ENCODE results near the gene SDSL. TPM values are rescaled to one million over a fixed set of nuclear protein-coding genes. Genes with fewer than 3 reads are reported as not detected.
A peak's percentile ranks its signal among the peaks of the same experiment; 100 is the strongest.

The SDSL gene, protein sequence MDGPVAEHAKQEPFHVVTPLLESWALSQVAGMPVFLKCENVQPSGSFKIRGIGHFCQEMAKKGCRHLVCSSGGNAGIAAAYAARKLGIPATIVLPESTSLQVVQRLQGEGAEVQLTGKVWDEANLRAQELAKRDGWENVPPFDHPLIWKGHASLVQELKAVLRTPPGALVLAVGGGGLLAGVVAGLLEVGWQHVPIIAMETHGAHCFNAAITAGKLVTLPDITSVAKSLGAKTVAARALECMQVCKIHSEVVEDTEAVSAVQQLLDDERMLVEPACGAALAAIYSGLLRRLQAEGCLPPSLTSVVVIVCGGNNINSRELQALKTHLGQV
- total RNA-seq (2014; rRNA removed; shearing (Covaris generic)) (5.1 and 6.3 TPM in 2 replicates), polyA plus RNA-seq (2016; fragmentation: Nextera tagmentation; extraction: Ambion mirVana) (13.4 and 14.6 TPM in 2 replicates)

DNA sequence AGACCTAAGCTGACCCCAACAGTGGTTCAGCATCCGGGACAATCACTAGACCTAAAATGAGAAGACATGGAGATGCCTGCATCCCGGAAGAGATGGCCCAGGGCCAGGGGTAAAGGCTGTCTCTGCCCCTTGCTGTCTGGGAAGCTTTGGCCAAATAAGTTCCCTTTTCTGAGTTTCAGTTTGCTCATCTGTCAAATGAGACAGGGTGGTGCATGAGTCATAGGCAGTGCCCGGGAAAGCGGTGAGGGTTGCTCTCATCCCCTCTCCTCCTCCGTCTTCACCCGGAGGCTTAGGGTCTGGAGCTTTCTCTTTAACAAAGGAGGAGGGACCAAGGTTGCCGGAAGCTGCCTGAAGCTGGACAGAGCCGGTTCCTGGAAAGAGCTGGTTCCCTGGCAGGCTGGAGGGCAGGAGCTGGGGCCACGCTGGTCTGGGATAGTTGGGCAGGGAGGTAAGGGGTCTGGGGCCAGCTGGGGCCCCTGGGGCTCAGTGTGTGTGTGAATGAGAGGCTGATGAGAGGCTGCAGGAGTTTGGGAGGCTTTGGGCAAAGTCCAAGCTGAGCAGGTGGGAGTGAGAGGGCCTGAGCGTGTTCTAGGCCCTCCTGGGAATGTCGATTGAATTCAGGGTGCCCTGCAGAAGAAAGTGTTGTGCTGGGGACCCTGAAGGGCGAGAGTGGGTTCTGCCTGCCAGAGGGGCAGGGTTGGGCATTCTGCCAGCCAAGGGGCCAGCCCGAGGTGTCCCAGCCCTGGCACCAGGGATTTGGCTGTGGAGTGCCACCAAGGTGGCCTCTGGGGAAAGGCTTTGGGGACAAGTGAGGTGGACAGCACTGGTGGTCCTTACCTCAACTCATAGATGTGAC is at the start of gene SDSL:
Gene SDSL (plus strand): TSS at position 351 of the 856 bp plus-strand sequence. CDS start 5,603 bp downstream, outside the sequence.
- peak; percentile 89 for DNase-seq
- H3K9me3 ChIP-seq (ENCODE audit: low read depth) = no peaks in the 10 kb centered on the region
- peak within 1 kb of the TSS; percentile 77 for H2AFZ ChIP-seq
- in situ Hi-C loops (cut with MboI) = loop anchor here (10.0 kb wide), 1 partner anchor 227 kb away; no protein-coding TSS in a partner anchor
- peak within 1 kb of the TSS; percentile 78 for H3K4me3 ChIP-seq
- 3 to 4% methylated on average over 12 to 13 of the region's 13 CpGs for WGBS, 2 experiments (ENCODE audit: low coverage in 1 of 2, low lambda C conversion rate in 2 of 2, missing lambda C conversion rate in 2 of 2)
- no peak for TF ChIP-seq EZH2 (IDR thresholded peaks at IDR 0.05; ENCODE audit: insufficient read depth, poor library complexity, severe bottlenecking)
- no peak for TF ChIP-seq EZH2phosphoT487 (IDR thresholded peaks at IDR 0.05; ENCODE audit: insufficient read depth, low read depth)
- H3K36me3 ChIP-seq (ENCODE audit: low read depth) = no peaks in the 10 kb centered on the region
- no peaks in the 10 kb centered on the region for H3K27me3 ChIP-seq (replicated peaks; ENCODE audit: insufficient read depth)
- no peaks in the 10 kb centered on the region for H4K20me1 ChIP-seq (ENCODE audit: insufficient read depth)
- 0 out of 2 replicates have a peak, but pooled peaks cover 5% of the 10 kb centered on the region for H3K4me1 ChIP-seq (ENCODE audit: insufficient read depth)
- no peaks in the 10 kb centered on the region for H3F3A ChIP-seq (ENCODE audit: insufficient read depth)
- peak within 1 kb of the TSS; percentile 87 for H3K9ac ChIP-seq
- H3K79me2 ChIP-seq (ENCODE audit: insufficient read depth) = no peaks in the 10 kb centered on the region
- H3K4me2 ChIP-seq (ENCODE audit: unreplicated experiment) = peak within 1 kb of the TSS; percentile 91
- H3K9me2 ChIP-seq (ENCODE audit: insufficient read depth) = no peaks in the 10 kb centered on the region
- peak within 1 kb of the TSS; percentile 5; the same call in 1 of the 2 replicates for H3K27ac ChIP-seq

DNA sequence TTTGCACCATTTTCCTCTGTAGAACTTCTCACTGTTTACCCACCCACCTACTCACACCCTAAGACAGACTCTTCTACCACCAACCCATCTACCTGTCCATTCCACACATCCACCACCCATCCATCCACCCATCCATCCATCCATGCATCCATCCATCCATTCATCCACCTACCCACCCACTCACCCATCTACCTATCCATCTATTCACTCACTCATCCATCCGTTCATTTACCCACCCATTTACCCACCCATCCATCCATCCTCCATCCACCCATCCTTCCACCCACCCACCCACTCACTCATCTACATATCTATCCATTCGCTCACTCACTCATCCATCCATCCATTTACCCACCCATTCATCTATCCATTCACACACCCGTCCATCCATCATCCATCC is 48.7 kb upstream of the SDSL start:
- in situ Hi-C loops (cut with MboI) = no loop called here
- no peaks in the 10 kb centered on the region for H4K20me1 ChIP-seq (ENCODE audit: insufficient read depth)
- H3K4me2 ChIP-seq (ENCODE audit: unreplicated experiment) = no peak overlapping the region
- H3K9ac ChIP-seq = no peak overlapping the region
- no peaks in the 10 kb centered on the region for H3K36me3 ChIP-seq (ENCODE audit: low read depth)
- H2AFZ ChIP-seq = no peak overlapping the region
- no peaks in the 10 kb centered on the region for H3K79me2 ChIP-seq (ENCODE audit: insufficient read depth)
- no peak overlapping the region for H3K4me3 ChIP-seq
- no peaks in the 10 kb centered on the region for H3K9me2 ChIP-seq (ENCODE audit: insufficient read depth)
- H3F3A ChIP-seq (ENCODE audit: insufficient read depth) = no peaks in the 10 kb centered on the region
- H3K27ac ChIP-seq = no peak overlapping the region
- 95% methylated on average over 3 of the region's 3 CpGs; no CpG with 5 or more reads in 1 of the 2 experiments for WGBS, 2 experiments (ENCODE audit: low coverage in 1 of 2, low lambda C conversion rate in 2 of 2, missing lambda C conversion rate in 2 of 2)
- no peaks in the 10 kb centered on the region for H3K27me3 ChIP-seq (replicated peaks; ENCODE audit: insufficient read depth)
- TF ChIP-seq EZH2phosphoT487 (IDR thresholded peaks at IDR 0.05; ENCODE audit: insufficient read depth, low read depth) (no peak), EZH2 (IDR thresholded peaks at IDR 0.05; ENCODE audit: insufficient read depth, poor library complexity, severe bottlenecking) (no peak)
- no peaks in the 10 kb centered on the region for H3K9me3 ChIP-seq (ENCODE audit: low read depth)
- no peaks in the 10 kb centered on the region for H3K4me1 ChIP-seq (ENCODE audit: insufficient read depth)
- DNase-seq = no peak

DNA sequence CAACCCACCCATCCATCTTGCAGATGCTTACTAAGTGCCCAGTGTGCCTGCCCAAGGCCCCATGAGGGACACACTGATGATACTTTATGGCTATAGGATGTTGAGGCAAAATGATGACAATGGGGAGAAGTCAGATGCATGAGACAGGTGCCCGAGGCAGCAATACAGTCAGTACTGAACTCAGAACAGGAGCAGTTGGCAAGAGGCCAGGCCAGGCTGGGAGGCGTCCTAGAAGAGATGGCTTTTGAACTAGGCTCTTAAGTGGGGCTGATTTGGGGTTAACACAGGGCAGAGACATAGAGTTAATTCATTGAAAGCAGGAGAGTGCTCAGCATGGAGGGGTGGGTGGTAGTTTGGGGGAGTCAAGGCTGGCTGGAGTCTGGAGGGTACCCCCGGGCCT is 48.2 kb upstream of the SDSL start:
- no peaks in the 10 kb centered on the region for H3K79me2 ChIP-seq (ENCODE audit: insufficient read depth)
- H3K4me1 ChIP-seq (ENCODE audit: insufficient read depth) = no peaks in the 10 kb centered on the region
- H3K9ac ChIP-seq = no peak overlapping the region
- H4K20me1 ChIP-seq (ENCODE audit: insufficient read depth) = no peaks in the 10 kb centered on the region
- H3K36me3 ChIP-seq (ENCODE audit: low read depth) = no peaks in the 10 kb centered on the region
- no peaks in the 10 kb centered on the region for H3F3A ChIP-seq (ENCODE audit: insufficient read depth)
- in situ Hi-C loops (cut with MboI) = no loop called here
- WGBS, 2 experiments (ENCODE audit: low coverage in 1 of 2, low lambda C conversion rate in 2 of 2, missing lambda C conversion rate in 2 of 2) = 84 to 90% methylated on average over 3 of the region's 3 CpGs
- H3K4me3 ChIP-seq = no peak overlapping the region
- H3K9me2 ChIP-seq (ENCODE audit: insufficient read depth) = no peaks in the 10 kb centered on the region
- H3K4me2 ChIP-seq (ENCODE audit: unreplicated experiment) = no peak overlapping the region
- no peak overlapping the region for H3K27ac ChIP-seq
- H3K27me3 ChIP-seq (replicated peaks; ENCODE audit: insufficient read depth) = no peaks in the 10 kb centered on the region
- no peak for DNase-seq
- TF ChIP-seq EZH2phosphoT487 (IDR thresholded peaks at IDR 0.05; ENCODE audit: insufficient read depth, low read depth) (no peak), EZH2 (IDR thresholded peaks at IDR 0.05; ENCODE audit: insufficient read depth, poor library complexity, severe bottlenecking) (no peak)
- no peak overlapping the region for H2AFZ ChIP-seq
- H3K9me3 ChIP-seq (ENCODE audit: low read depth) = no peaks in the 10 kb centered on the region

DNA sequence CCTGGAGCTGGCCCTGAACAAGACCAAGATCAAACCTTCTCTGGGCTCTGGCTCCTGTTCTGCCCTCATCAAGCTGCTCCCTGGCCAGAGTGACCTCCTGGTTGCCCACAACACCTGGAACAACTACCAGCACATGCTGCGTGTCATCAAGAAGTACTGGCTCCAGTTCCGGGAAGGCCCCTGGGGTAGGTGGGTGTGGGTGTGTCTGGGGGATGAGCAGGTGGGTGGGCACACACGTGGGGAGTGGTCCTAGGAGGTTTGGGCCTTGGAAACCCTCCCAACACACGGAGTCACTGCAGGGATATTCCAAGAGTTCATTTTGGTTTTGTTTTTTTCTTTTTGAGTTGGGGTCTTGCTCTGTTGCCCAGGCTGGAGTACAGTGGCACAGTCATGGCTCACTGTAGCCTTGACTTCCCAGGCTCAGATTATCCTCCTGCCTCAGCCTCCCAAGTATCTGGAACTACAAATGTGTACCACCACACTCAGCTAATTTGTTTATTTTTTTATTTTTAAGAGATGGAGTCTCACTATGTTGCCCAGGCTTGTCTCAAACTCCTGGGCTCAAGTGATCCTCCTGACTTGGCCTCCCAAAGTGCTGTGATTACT is 47.3 kb upstream of the SDSL start:
- Histone ChIP-seq H3K9ac (no peak overlapping the region), H3K36me3 (ENCODE audit: low read depth) (no peaks in the 10 kb centered on the region), H3K27me3 (replicated peaks; ENCODE audit: insufficient read depth) (no peaks in the 10 kb centered on the region), H3K27ac (no peak overlapping the region), H3K4me3 (no peak overlapping the region), H2AFZ (no peak overlapping the region), H4K20me1 (ENCODE audit: insufficient read depth) (no peaks in the 10 kb centered on the region), H3K9me2 (ENCODE audit: insufficient read depth) (no peaks in the 10 kb centered on the region), H3K9me3 (ENCODE audit: low read depth) (no peaks in the 10 kb centered on the region), H3K4me2 (ENCODE audit: unreplicated experiment) (no peak overlapping the region), H3K79me2 (ENCODE audit: insufficient read depth) (no peaks in the 10 kb centered on the region), H3F3A (ENCODE audit: insufficient read depth) (no peaks in the 10 kb centered on the region), H3K4me1 (ENCODE audit: insufficient read depth) (no peaks in the 10 kb centered on the region)
- no peak for TF ChIP-seq EZH2phosphoT487 (IDR thresholded peaks at IDR 0.05; ENCODE audit: insufficient read depth, low read depth)
- TF ChIP-seq EZH2 (IDR thresholded peaks at IDR 0.05; ENCODE audit: insufficient read depth, poor library complexity, severe bottlenecking) = no peak
- in situ Hi-C loops (cut with MboI) = no loop called here
- WGBS, 2 experiments (ENCODE audit: low coverage in 1 of 2, low lambda C conversion rate in 2 of 2, missing lambda C conversion rate in 2 of 2) = 73 to 76% methylated on average over 4 of the region's 4 CpGs
- DNase-seq = no peak

Measured in GM23248 (cell line).